ENCODE results near the gene KDM2B. TPM values are rescaled to one million over a fixed set of nuclear protein-coding genes. Genes with fewer than 3 reads are reported as not detected.

Gene KDM2B
- total RNA-seq, 1 experiment from 2014 or later, result 30.1 TPM

DNA sequence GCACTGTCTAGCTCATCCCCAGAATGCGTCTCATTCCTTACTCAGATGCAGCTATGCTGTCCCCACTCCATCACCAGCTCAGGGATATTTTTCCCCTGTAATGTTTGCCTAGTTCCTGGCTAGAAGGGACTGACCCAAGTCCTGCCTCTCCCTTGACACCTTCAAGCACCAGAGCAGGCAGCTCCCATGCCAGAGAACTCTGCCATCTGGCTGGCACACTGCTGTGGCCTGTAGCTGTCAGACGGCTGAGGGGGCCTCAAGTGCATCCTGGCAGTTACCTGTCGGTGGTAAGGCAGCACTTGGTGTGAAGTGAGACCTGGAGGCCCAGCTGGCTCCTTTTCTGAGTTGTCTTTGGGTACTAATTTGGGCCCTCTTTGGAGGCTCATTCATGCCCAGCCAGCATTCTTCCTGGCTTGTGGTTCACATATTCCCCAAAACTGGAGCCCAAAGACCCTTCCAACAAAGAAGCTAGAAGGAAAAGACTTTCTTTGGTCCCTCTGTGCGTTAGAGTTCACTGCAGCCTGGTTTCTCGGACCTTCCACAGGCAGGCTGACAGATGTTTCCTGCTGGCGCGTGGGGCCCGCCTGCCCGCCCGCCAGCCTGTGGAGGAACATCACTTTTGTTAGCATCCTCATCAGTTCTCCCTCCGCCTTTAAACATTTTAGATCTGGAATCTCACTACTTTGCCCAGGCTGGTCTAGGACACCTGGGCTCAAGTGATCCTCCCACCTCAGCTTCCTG is 147.9 kb downstream of the KDM2B start:
- DNase-seq (ENCODE audit: low read depth), result no peak

DNA sequence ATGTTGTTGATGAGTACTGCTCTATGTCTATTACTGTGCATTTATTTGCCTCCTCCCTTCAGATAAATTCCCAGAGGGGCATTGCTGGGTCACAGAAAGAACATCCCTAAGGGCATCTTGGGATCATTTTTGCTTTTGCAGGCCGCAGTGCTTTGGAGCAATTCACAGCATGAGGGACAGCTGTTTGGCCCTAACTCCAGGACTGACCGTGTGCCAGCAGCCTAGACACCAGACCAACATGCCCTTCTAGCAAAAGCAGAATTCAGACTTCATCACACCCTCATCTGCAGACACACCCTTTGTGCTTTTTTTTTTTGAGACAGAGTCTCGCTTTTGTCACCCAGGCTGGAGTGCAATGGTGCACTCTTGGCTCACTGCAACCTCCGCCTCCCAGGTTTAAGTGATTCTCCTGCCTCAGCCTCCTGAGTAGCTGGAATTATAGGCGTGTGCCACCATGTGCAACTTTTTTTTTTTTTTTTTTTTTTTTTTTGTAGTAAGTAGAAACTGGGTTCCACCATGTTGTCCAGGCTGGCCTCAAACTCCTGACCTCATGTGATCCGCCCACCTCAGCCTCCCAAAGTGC is 149.9 kb downstream of the KDM2B start:
- DNase-seq (ENCODE audit: low read depth), result no peak

GRCh38 chr12:121428883-121429282 is 151.9 kb downstream of the KDM2B start:
- no peak for DNase-seq (ENCODE audit: low read depth)

GRCh38 chr12:121427556-121428050 is 153.2 kb downstream of the KDM2B start:
- DNase-seq (ENCODE audit: low read depth), result no peak

DNA sequence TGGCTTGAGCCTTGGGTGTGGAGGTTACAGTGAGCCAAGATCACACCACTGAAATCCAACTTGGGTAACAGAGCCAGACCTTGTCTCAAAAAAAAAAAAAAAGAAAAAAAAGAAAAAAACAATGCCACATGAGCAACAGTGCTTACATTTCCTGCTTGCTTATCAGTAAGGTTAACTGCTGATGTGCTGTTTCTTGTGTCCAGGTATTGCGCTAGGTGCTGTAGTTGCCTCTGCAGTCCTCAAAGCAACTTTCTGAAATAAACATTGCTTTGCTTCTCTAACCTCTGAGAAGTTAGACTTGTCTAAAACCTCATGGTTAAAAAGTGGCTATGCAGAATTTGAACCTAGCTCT is 156.2 kb downstream of the KDM2B start:
- DNase-seq (ENCODE audit: low read depth), result no peak

DNA sequence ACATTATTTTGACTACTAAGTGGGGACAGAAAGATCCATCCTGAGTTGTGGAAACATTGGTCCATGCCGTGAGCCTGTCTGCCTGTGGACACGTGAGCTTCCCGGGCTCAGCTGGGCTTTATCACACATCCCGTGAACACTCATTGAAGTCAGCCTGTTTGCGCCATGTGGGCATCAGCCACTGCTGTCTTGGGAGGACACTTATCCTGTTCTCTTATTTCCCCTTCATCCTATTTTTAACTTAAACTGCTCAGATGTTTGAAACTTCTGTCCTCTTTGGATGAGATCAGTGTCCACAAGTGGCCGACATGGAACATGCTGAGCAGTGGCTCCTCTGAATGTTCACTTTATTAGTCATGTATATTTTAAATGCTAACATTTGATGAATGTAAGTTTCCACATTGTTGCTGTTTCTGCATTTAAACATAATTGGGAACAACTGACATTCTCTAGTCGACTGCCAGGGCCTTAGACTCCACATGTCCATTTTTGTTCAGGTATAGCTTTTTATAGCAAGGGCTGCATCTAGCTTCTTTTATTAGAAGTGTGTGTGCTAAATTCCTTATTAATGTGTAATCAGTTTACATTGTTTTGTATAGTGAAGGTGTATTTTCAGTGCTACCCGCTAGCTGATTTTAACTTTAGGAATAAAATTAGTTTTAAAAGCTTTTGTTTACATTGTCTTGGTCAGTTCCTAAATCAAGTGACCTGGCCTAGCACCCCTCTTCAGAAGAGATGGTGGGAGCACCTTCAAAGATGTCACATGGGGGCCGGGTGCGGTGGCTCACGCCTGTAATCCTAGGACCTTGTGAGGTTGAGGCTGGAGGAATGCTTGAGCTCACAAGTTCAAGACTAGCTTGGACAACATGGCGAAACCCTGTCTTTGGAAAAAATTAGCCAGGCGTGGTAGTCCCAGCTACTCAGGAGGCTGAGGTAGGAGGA is 156.9 kb downstream of the KDM2B start:
- DNase-seq (ENCODE audit: low read depth), result no peak

DNA sequence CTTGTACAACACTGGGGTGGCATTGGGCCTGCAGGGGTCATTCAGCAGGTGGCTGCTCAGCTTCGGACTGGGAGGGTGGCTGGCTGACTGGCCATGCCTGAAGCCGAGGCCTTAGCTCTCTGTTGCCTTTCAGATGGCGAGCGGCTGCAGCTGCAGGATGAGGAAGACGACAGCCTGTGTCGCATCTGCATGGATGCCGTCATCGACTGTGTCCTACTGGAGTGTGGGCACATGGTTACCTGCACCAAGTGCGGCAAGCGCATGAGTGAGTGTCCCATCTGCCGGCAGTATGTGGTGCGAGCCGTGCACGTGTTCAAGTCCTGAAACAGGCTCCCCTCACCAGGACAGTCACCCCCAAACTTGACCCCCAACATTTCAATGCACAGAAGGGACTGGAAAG is 157.6 kb downstream of the KDM2B start:
- no peak for DNase-seq (ENCODE audit: low read depth)

DNA sequence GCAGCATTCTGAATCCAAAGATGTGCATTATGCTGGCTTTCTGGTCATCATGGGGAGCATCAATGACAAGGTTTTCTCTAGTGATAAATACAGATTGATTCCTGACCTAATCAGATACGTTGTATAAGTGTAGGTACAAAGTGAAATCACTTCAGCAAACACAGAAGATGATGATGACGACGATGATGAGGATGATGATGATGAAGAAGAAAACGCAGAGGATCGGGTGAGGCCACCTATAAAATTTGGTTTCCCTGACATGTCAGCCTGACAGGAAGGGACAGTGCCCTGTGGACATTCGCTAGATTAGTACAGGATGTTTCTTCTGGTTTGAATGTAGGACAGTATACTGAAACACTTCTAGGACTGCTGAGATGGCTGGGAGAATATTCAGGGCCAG is 160.7 kb downstream of the KDM2B start:
- no peak for DNase-seq (ENCODE audit: low read depth)

GRCh38 chr12:121417847-121418246 is 163.0 kb downstream of the KDM2B start:
- no peak for DNase-seq (ENCODE audit: low read depth)

GRCh38 chr12:121413917-121414316 is 166.9 kb downstream of the KDM2B start:
- no peak for DNase-seq (ENCODE audit: low read depth)

- no peak for DNase-seq (ENCODE audit: low read depth)
Measured at GRCh38 chr12:121405211-121405610, 175.6 kb downstream of the KDM2B start.

GRCh38 chr12:121404734-121405133 is 176.1 kb downstream of the KDM2B start:
- no peak for DNase-seq (ENCODE audit: low read depth)

GRCh38 chr12:121403721-121404120 is 177.1 kb downstream of the KDM2B start:
- no peak for DNase-seq (ENCODE audit: low read depth)

DNA sequence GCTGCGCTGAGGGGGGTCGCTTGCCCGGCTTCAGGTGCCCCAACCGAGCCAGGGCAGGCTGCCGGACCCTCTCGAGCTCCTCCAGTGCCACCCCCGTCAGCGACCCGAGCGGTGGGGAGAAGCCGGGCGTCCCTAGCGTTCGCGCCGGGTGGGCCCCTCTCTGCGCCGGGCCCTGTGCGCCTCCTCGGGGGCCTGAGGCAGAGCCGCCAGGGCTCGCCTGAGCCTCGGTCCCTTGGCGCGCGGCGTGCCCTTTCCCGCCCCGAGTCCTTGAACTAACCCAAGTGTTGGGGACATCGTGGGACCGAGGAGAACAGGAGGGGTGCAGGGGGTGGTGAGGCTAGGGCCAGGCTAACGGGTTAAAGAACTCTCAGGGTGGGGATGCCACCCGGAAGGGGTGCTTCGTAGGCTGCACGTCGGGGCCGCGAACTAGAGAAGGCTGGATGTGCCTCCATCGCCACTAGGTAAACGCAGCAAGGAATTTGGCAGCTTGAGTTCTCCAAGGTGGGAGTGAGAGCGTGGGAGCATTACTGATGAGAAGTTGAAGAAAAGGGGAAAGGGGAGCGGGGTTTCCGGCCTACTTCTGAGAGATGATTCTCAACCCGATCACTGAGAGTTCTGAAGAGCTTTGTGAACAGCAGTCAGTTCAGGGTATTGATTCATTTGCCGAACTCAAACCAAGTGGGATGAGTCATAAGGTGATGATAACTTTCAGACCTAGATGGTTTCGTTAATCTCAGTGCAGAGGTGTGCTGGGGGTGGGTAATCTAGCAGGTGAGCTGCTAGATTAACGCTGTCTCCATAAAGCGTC is 180.3 kb downstream of the KDM2B start:
- peak; percentile 49 for DNase-seq (ENCODE audit: low read depth)

DNA sequence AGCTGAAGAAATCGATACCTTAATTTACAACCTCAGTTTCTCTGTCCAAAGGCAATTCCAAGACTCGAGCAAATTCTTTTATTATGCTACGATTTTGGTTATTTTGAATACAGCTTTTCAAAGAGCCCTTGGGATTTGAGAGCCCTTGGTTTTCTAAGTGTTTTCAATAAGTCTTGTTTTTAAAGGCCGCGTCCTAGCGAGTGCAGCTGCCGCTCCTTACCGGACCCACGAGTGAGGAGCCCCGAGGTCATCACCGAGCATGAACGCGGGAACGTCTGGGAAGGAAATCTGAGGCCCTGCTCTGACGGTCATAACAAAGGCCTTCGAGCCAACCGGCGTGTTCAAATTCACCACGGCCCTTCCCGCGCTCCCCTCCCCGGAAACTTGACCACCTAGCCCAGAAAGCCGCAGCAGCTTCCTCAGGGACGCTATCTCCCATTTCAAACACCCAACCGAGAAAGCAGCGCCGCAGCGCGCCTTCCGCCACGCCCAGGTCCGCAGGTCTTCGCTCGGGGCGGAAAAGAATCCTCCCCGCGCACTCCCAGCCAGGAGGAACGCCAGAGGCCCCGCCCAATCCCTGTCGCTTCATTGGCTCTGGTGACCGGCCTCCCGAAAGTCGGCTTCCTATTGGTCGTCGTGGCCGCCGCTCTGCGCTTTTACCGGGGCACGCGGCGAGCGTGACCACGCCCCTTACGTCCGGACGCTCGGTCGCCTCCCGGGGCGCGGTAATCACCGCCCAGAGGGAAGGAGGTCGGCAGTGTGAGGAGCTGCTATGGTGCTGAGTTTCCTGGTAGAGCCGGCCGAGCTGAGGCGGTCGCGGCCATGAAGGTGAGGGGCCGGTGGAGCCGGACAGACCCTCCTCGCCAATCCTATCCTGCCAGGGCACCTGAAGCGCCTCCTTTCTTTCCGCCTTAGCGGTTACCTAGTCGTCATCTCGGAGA is 181.2 kb downstream of the KDM2B start, which contains the start of gene RNF34:
TSS of gene RNF34 (plus strand) at position 728 of the 941 bp plus-strand sequence. CDS start at position 823, 95 bp downstream.
- peak; percentile 98 for DNase-seq (ENCODE audit: low read depth)

DNA sequence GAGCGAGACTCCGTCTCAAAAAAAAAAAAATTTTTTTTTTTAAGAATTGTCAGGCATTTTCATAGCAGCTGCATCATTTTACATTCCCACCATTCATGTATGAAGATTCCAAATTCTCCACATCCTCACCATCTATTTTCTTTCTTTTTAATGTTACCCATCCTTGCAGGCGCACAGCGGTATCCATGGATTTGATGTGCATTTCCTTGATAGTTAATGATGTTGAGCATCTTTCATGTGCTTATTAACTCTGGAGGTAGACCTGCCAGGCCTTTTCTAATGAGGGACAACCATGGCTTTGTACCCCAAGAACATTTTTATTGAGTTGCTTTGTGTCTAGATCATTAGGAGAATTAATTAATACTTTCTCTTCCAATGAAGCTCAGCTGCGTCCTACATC is 182.5 kb downstream of the KDM2B start:
- DNase-seq (ENCODE audit: low read depth), result no peak

DNA sequence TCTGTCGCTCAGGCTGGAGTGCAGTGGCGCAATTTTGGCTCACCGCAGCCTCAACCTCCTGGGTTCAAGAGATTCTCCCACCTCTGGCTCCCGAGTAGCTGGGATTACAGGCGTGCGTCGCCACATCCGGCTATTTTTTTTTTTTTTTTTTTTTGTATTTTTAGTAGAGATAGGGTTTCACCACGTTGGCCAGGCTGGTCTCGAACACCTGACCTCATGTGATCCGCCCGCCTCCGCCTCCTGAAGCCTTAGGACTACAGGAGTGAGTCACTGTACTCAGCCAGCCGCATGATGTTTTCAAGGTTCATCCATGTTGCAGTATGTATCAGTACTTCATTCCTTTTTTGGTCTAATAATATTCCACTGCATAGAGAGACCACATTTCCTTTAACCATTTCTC is 183.3 kb downstream of the KDM2B start:
- no peak for DNase-seq (ENCODE audit: low read depth)

- DNase-seq (ENCODE audit: low read depth), result no peak
Measured at GRCh38 chr12:121392325-121392716, 188.5 kb downstream of the KDM2B start.

- peak; percentile 17 for DNase-seq (ENCODE audit: low read depth)
Measured at GRCh38 chr12:121391619-121392324, 189.1 kb downstream of the KDM2B start.

DNA sequence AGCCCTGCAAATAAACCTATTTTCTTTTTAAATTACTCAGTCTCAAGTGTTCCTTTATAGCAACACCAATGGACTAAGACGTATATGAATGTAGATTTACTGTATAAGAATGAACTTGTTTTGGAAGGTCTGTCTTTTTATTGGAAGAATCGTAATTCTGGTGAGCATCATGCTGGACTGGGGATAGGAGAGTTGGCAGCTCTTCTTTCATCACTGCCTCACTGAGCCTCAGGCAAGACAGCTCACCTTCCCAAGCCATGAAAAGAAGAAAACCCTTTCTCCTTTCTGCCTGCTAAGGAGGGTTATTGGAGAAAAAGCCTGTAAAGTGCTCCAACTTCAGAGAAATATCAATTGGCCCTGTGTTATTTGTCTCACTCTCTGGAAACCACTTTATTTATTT is 190.0 kb downstream of the KDM2B start:
- DNase-seq (ENCODE audit: low read depth), result peak; percentile 57
